Tibial nerve (tissue), 3 donors: ENCODE results near the gene FCGR3A.

ENCODE experiments used
- POLR2A ChIP-seq, 2 donors: fragments of 450-650 bp; IDR thresholded peaks; one replicate each; pipeline ENCODE4 v1.6.1; 2017; ENCODE audit warnings: antibody characterized with exemption in 2 of 2, mild to moderate bottlenecking in 2 of 2, moderate library complexity in 2 of 2
- TF ChIP-seq, protein P1 (sequence below), 5 experiments: fragments of 200-600 bp in 3 of 5; fragments of 450-650 bp in 2 of 5; sonication (generic) in 3 of 5; IDR thresholded peaks; one replicate each; pipeline ENCODE4 v1.5.1; 2016 to 2019; ENCODE audit warnings: antibody characterized with exemption in 5 of 5, mild to moderate bottlenecking in 3 of 5, moderate library complexity in 2 of 5

DNA sequence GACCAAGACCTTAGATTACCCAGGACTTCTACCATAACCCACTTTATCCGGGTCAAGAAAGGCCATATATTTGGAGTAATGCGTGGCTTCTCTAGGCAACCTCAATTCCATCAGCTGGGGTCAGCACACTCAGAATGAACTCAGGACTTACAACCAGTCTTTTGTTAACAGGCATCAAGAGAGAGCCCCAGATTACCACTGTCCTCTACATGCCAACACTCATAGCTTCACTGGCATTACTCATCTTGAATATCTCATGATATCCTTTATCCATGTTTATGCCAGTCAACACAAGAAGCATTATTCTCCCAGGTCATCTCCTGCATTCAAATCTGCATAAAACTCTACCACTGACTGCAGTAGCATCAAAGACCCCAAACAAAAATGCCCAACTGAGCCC lies 51.0 kb downstream of the FCGR3A start:
- TF ChIP-seq POLR2A (IDR thresholded peaks at IDR 0.05), result no peak
- TF ChIP-seq, protein P1, sequence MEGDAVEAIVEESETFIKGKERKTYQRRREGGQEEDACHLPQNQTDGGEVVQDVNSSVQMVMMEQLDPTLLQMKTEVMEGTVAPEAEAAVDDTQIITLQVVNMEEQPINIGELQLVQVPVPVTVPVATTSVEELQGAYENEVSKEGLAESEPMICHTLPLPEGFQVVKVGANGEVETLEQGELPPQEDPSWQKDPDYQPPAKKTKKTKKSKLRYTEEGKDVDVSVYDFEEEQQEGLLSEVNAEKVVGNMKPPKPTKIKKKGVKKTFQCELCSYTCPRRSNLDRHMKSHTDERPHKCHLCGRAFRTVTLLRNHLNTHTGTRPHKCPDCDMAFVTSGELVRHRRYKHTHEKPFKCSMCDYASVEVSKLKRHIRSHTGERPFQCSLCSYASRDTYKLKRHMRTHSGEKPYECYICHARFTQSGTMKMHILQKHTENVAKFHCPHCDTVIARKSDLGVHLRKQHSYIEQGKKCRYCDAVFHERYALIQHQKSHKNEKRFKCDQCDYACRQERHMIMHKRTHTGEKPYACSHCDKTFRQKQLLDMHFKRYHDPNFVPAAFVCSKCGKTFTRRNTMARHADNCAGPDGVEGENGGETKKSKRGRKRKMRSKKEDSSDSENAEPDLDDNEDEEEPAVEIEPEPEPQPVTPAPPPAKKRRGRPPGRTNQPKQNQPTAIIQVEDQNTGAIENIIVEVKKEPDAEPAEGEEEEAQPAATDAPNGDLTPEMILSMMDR (IDR thresholded peaks at IDR 0.05), result no peak
